PC-3 (cell line): ENCODE measurements around the gene UBA1. TPM values are rescaled to one million over a fixed set of nuclear protein-coding genes. Genes with fewer than 3 reads are reported as not detected.

Experiments
- ATAC-seq: fragments of 200-7000 bp; cut with Tn5 transposase; 2 replicates; pipeline ENCODE4 v1.9.1; 2020; ENCODE audit warnings: mild to moderate bottlenecking, moderate library complexity
- BruUV-seq: library from RNA; stranded (reverse); fragments of 400-500 nt; replicated peaks from 2 replicates; lab custom pipeline; 2021; lab: Mats Ljungman, UMichigan
- CTCF ChIA-PET: fragments of 300-600 bp; sonication (Branson Sonifier 250); formaldehyde crosslinking; loops from one replicate; lab custom pipeline; 2022; ENCODE audit warnings: antibody characterized with exemption; lab: Charles Lee
- POLR2A ChIA-PET: fragments of 300-600 bp; sonication (Branson Sonifier 250); formaldehyde crosslinking; loops from one replicate; lab custom pipeline; 2022; ENCODE audit warnings: antibody characterized with exemption; ENCODE audit not compliant: unreplicated experiment; lab: Charles Lee
- DNase-seq: peaks from one replicate; pipeline ENCODE4 v3.0.0-alpha.2; 2015
- H2AFZ ChIP-seq: fragments of 300-600 bp; sonication (generic); 2 replicates; pipeline ENCODE4 v1.6.0; 2016; ENCODE audit warnings: antibody characterized with exemption, low read length
- H3F3A ChIP-seq: fragments of 300-600 bp; sonication (generic); one replicate; pipeline ENCODE4 v1.6.0; 2017; ENCODE audit warnings: antibody characterized with exemption, low read length, control low read depth, mild to moderate bottlenecking; ENCODE audit not compliant: unreplicated experiment
- H3K27ac ChIP-seq: fragments of 300-600 bp; sonication (generic); 2 replicates; pipeline ENCODE4 v1.5.1; 2016; ENCODE audit warnings: mild to moderate bottlenecking, low read length
- H3K27me3 ChIP-seq: fragments of 300-600 bp; sonication (generic); 2 replicates; pipeline ENCODE4 v1.6.1; 2016; ENCODE audit warnings: low read length, mixed read lengths
- H3K36me3 ChIP-seq: fragments of 300-600 bp; sonication (generic); 2 replicates; pipeline ENCODE4 v1.6.1; 2016; ENCODE audit warnings: low read depth, mixed run types, low read length, mixed read lengths
- H3K4me1 ChIP-seq: fragments of 300-600 bp; sonication (generic); 2 replicates; pipeline ENCODE4 v1.5.1; 2016; ENCODE audit warnings: low read length; ENCODE audit not compliant: insufficient read depth
- H3K4me2 ChIP-seq: fragments of 300-600 bp; sonication (generic); 2 replicates; pipeline ENCODE4 v1.6.0; 2016; ENCODE audit warnings: low read length
- H3K4me3 ChIP-seq: fragments of 300-600 bp; sonication (generic); 2 replicates; pipeline ENCODE4 v1.5.1; 2016; ENCODE audit warnings: mild to moderate bottlenecking, low read length, mixed read lengths
- H3K79me2 ChIP-seq: fragments of 300-600 bp; sonication (generic); 2 replicates; pipeline ENCODE4 v1.6.1; 2017; ENCODE audit warnings: low read length, mixed read lengths
- H3K9ac ChIP-seq: fragments of 300-600 bp; sonication (generic); 2 replicates; pipeline ENCODE4 v1.6.0; 2016; ENCODE audit warnings: mild to moderate bottlenecking, low read length
- H3K9me2 ChIP-seq: fragments of 300-600 bp; sonication (generic); replicated peaks from 2 replicates; pipeline ENCODE4 v1.6.1; 2016; ENCODE audit warnings: mixed run types, low read length, mixed read lengths
- H3K9me3 ChIP-seq: fragments of 300-600 bp; sonication (generic); 2 replicates; pipeline ENCODE4 v1.6.1; 2016; ENCODE audit warnings: low read length, mixed read lengths
- H4K20me1 ChIP-seq: fragments of 300-600 bp; sonication (generic); 2 replicates; pipeline ENCODE4 v1.6.1; 2016; ENCODE audit warnings: low read length, mixed read lengths
- CTCF ChIP-seq: fragments of 300-600 bp; sonication (generic); conservative IDR thresholded peaks from 2 replicates; pipeline ENCODE4 v1.5.1; 2017; ENCODE audit warnings: antibody characterized with exemption, low read depth, mild to moderate bottlenecking, low read length
- EZH2 ChIP-seq: fragments of 300-600 bp; sonication (generic); IDR thresholded peaks from one replicate; pipeline ENCODE4 v1.6.1; 2017; ENCODE audit warnings: antibody characterized with exemption, mild to moderate bottlenecking, low read length; ENCODE audit not compliant: unreplicated experiment
- EZH2phosphoT487 ChIP-seq: fragments of 300-600 bp; sonication (generic); IDR thresholded peaks from 2 replicates; pipeline ENCODE4 v1.6.1; 2018; ENCODE audit warnings: mild to moderate bottlenecking, antibody characterized with exemption, low read length, borderline replicate concordance
- intact Hi-C: fragments of 100-400 bp; cut with micrococcal nuclease; formaldehyde crosslinking; loops from 2 replicates; pipeline ENCODE4 v1.9.0; 2023
- total RNA-seq: library from RNA; depleted of rRNA; stranded (reverse); fragments of >200 nt; gene quantifications from 2 replicates; pipeline ENCODE4 v1.2.3, GENCODE V29; 2014

Gene UBA1
- total RNA-seq, 1 experiment from 2014 or later: 282 TPM

- ATAC-seq: no peak
- no peak for DNase-seq
- ChIA-PET POLR2A (no interaction called here), CTCF (no interaction called here)
- intact Hi-C loops: loop anchor here (5.0 to 10.0 kb wide), 4 partner anchors 168 to 461 kb away; partner anchors contain the start of genes ELK1, UXT and ZNF41
- Histone ChIP-seq H3K9me2 (no peaks in the 10 kb centered on the region), H3K9ac (peak overlapping the region; percentile 100), H3K79me2 (peaks cover 76% of the 10 kb centered on the region), H2AFZ (no peak overlapping the region), H3F3A (peaks cover 4% of the 10 kb centered on the region), H3K4me3 (peak overlapping the region; percentile 85), H3K4me2 (peak overlapping the region; percentile 99), H3K9me3 (no peaks in the 10 kb centered on the region), H4K20me1 (peaks cover 20% of the 10 kb centered on the region; the same call in 1 of the 2 replicates), H3K4me1 (peaks cover 40% of the 10 kb centered on the region), H3K27me3 (no peaks in the 10 kb centered on the region), H3K27ac (peak overlapping the region; percentile 90), H3K36me3 (peaks cover 18% of the 10 kb centered on the region; the same call in 1 of the 2 replicates)
- TSS peak; percentile 56 for BruUV-seq
- TF ChIP-seq EZH2: no peak
- TF ChIP-seq EZH2phosphoT487: no peak
- TF ChIP-seq CTCF: no peak
These were observed 662 bp downstream of the UBA1 start for GRCh38 chrX:47194194-47194787.

DNA sequence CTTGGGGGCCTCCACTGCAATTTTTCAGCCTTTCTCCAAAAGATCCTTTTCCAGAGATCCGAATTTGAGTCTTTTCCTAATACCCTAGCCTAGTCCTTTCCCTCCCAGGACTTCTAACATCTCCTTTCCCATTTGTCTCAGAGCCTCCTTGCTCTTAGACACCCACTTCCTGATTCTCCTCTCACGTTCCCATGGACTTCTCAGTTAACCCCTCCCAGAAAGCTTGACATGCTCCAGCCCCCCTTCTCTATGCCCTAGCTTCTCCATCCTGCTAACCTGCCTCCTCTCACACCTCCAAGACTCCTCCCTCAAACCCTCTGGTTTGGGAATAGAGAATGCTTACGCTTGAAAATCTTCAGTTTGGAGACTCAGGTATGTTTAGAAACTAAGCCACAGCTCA is 2.5 kb downstream of the UBA1 start:
- TF ChIP-seq EZH2phosphoT487 (no peak), CTCF (no peak), EZH2 (no peak)
- H3K4me3 ChIP-seq: peak overlapping the region; percentile 85
- no peaks in the 10 kb centered on the region for H3K9me2 ChIP-seq
- H3K79me2 ChIP-seq: peaks cover 77% of the 10 kb centered on the region
- H3K4me1 ChIP-seq: peaks cover 51% of the 10 kb centered on the region
- ChIA-PET POLR2A (no interaction called here), CTCF (interaction anchor here (0.5 kb wide), 1 partner anchor 51 kb away, joined by 3 read pairs; the partner anchor contains the start of gene RBM10)
- H3K27ac ChIP-seq: no peak overlapping the region
- peak overlapping the region; percentile 2; the same call in 1 of the 2 replicates for H3K9ac ChIP-seq
- H3F3A ChIP-seq: peaks cover 4% of the 10 kb centered on the region
- peak overlapping the region; percentile 99 for H3K4me2 ChIP-seq
- no TSS peak for BruUV-seq
- H3K27me3 ChIP-seq: no peaks in the 10 kb centered on the region
- H3K36me3 ChIP-seq: peaks cover 26% of the 10 kb centered on the region
- no peak for ATAC-seq
- peaks cover 25% of the 10 kb centered on the region; the same call in 1 of the 2 replicates for H4K20me1 ChIP-seq
- intact Hi-C loops: loop anchor here (10.0 kb wide), 1 partner anchor 459 kb away; the partner anchor contains the start of genes ELK1 and UXT
- no peak for DNase-seq
- H3K9me3 ChIP-seq: no peaks in the 10 kb centered on the region
- no peak overlapping the region for H2AFZ ChIP-seq

- Histone ChIP-seq H3K9me2 (no peaks in the 10 kb centered on the region), H3K4me2 (peak overlapping the region; percentile 99), H3K4me3 (no peak overlapping the region), H3F3A (peaks cover 4% of the 10 kb centered on the region), H3K9ac (no peak overlapping the region), H3K4me1 (peaks cover 47% of the 10 kb centered on the region), H3K36me3 (peaks cover 41% of the 10 kb centered on the region), H3K27ac (no peak overlapping the region), H4K20me1 (peaks cover 33% of the 10 kb centered on the region), H2AFZ (no peak overlapping the region), H3K27me3 (no peaks in the 10 kb centered on the region), H3K9me3 (no peaks in the 10 kb centered on the region), H3K79me2 (peaks cover 74% of the 10 kb centered on the region)
- ChIA-PET POLR2A (no interaction called here), CTCF (no interaction called here)
- ATAC-seq (no peak), DNase-seq (no peak)
- TF ChIP-seq CTCF (no peak), EZH2phosphoT487 (no peak), EZH2 (no peak)
- BruUV-seq: no TSS peak
- intact Hi-C loops: loop anchor here (10.0 kb wide), 1 partner anchor 457 kb away; the partner anchor contains the start of genes ELK1 and UXT
These were observed 3.9 kb downstream of the UBA1 start for GRCh38 chrX:47197526-47197925.
